ENCODE measurements around the gene BACE1-AS. TPM values are rescaled to one million over a fixed set of nuclear protein-coding genes. Genes with fewer than 3 reads are reported as not detected.
A peak's percentile ranks its signal among the peaks of the same experiment; 100 is the strongest.

BACE1-AS gene
- total and polyA plus RNA-seq, 2 of the 8 experiments (the other 6 are each of a cell fraction or from before 2014, with no cell fraction given), result 14.9 to 17.4 TPM

GRCh38 chr11:117316197-117316961 is 25.2 kb downstream of the BACE1-AS start, which contains the start of gene BACE1 (continued):
- TF ChIP-seq EGR1 (IDR thresholded peaks at IDR 0.05; ENCODE audit: borderline replicate concordance, low read depth, low read length), result no peak
- no peak for TF ChIP-seq POU5F1 (IDR thresholded peaks at IDR 0.05; ENCODE audit: low read depth, low read length)
- TF ChIP-seq SUZ12 (IDR thresholded peaks at IDR 0.05; ENCODE audit: low read length), result no peak
- TF ChIP-seq JUND (IDR thresholded peaks at IDR 0.05; ENCODE audit: low read length), result no peak
- TF ChIP-seq SIX5 (IDR thresholded peaks at IDR 0.05; ENCODE audit: low read depth, low read length), result peak; percentile 51; the same call in 1 of the 2 replicates
- no peak; the same call in 1 of the 2 replicates for TF ChIP-seq SP4 (IDR thresholded peaks at IDR 0.05; ENCODE audit: low read length)
- TF ChIP-seq SAP30 (IDR thresholded peaks at IDR 0.05; ENCODE audit: insufficient read depth, insufficient replicate concordance, low read length), result peak; percentile 82
- no peak for TF ChIP-seq BCL11A (IDR thresholded peaks at IDR 0.05; ENCODE audit: low read depth in 2 of 2, low read length in 2 of 2)
- peak; percentile 70 to 96; a peak in 2 of 4 replicates for TF ChIP-seq SIN3A (conservative IDR thresholded peaks at IDR 0.05 in 1 of 2, IDR thresholded peaks at IDR 0.05 in 1 of 2; ENCODE audit: low read depth in 1 of 2, low read length in 2 of 2)
- TF ChIP-seq GTF2F1 (IDR thresholded peaks at IDR 0.05; ENCODE audit: borderline replicate concordance, low read depth, low read length), result no peak
- peak; percentile 66 to 72 for TF ChIP-seq RAD21 (IDR thresholded peaks at IDR 0.05 in 1 of 2, conservative IDR thresholded peaks at IDR 0.05 in 1 of 2; ENCODE audit: low read depth in 2 of 2, low read length in 2 of 2)
- TF ChIP-seq RNF2 (IDR thresholded peaks at IDR 0.05; ENCODE audit: borderline replicate concordance, low read depth, low read length, missing control alignments, poor library complexity, severe bottlenecking), result no peak
- 0 out of 2 replicates have a peak, but pooled peaks have one; percentile 69 for TF ChIP-seq YY1 (IDR thresholded peaks at IDR 0.05; ENCODE audit: low read depth, low read length)
- TF ChIP-seq SRF (IDR thresholded peaks at IDR 0.05; ENCODE audit: low read depth, low read length), result no peak
- TF ChIP-seq CREB1 (IDR thresholded peaks at IDR 0.05), result peak; percentile 32; the same call in 1 of the 2 replicates
- TF ChIP-seq CBX5 (IDR thresholded peaks at IDR 0.05; ENCODE audit: low read depth, low read length), result no peak
- no peak for TF ChIP-seq TEAD4 (IDR thresholded peaks at IDR 0.05; ENCODE audit: low read depth, low read length)
- no peak for TF ChIP-seq CHD2 (IDR thresholded peaks at IDR 0.05; ENCODE audit: low read length)
- TF ChIP-seq KDM1A (IDR thresholded peaks at IDR 0.05; ENCODE audit: borderline replicate concordance, low read length), result no peak
- TF ChIP-seq TAF7 (optimal IDR thresholded peaks at IDR 0.05; ENCODE audit: borderline replicate concordance, low read depth, low read length), result no peak
- no peak for TF ChIP-seq KDM4A (IDR thresholded peaks at IDR 0.05; ENCODE audit: low read depth, low read length, severe bottlenecking)
- TF ChIP-seq SP2 (IDR thresholded peaks at IDR 0.05; ENCODE audit: low read length), result no peak
